T-cell (primary cell): ENCODE data around the gene EFS. TPM values are rescaled to one million over a fixed set of nuclear protein-coding genes. Genes with fewer than 3 reads are reported as not detected.

Experiments
- ATAC-seq, 4 experiments: fragments of 200-7000 bp in 3 of 4; fragments of 150-1000 bp in 1 of 4; cut with Tn5 transposase; replicated peaks in 1 of 4; 1 replicate in 3 of 4; 2 replicates in 1 of 4; pipeline ENCODE4 v1.10.0; 2021; ENCODE audit warnings: moderate library complexity in 3 of 4, mild to moderate bottlenecking in 2 of 4, moderate number of reproducible peaks in 1 of 4
- CTCF ChIA-PET, 2 donors: fragments of 300-600 bp; sonication (Branson Sonifier 250); formaldehyde crosslinking; loops; one replicate each; lab custom pipeline; 2022; ENCODE audit warnings: antibody characterized with exemption in 2 of 2; lab: Charles Lee
- POLR2A ChIA-PET, 2 donors: fragments of 300-600 bp; sonication (Branson Sonifier 250); formaldehyde crosslinking; loops; one replicate each; lab custom pipeline; 2022; ENCODE audit warnings: antibody characterized with exemption in 2 of 2; lab: Charles Lee
- DNase-seq, 35 experiments: peaks; one replicate each; pipeline versions ENCODE4 v3.0.0 to v3.0.0-alpha.2; 2013 to 2023
- H3K27ac ChIP-seq: one replicate; pipeline ENCODE4 v1.5.1; 2013; ENCODE audit warnings: low read length
- H3K27me3 ChIP-seq, 2 experiments: replicated peaks in 1 of 2; 1 replicate in 1 of 2; 2 replicates in 1 of 2; pipeline versions ENCODE4 v1.6.1 to v1.7.0; 2013; ENCODE audit warnings: low read length in 1 of 2, mixed read lengths in 1 of 2; ENCODE audit not compliant: control insufficient read depth in 2 of 2, insufficient read depth in 2 of 2; ENCODE audit errors: extremely low read depth in 1 of 2
- H3K36me3 ChIP-seq, 2 donors: 1 replicate in 1 of 2; 2 replicates in 1 of 2; pipeline versions ENCODE4 v1.6.1 to v1.7.0; 2013; ENCODE audit warnings: low read length in 1 of 2; ENCODE audit not compliant: control insufficient read depth in 2 of 2, insufficient read depth in 1 of 2; ENCODE audit errors: extremely low read depth in 1 of 2
- H3K4me1 ChIP-seq, 2 experiments: 1 replicate in 1 of 2; 2 replicates in 1 of 2; pipeline versions ENCODE4 v1.6.1 to v1.7.0; 2013; ENCODE audit warnings: low read length in 2 of 2, mixed read lengths in 1 of 2; ENCODE audit not compliant: insufficient read depth in 2 of 2, control insufficient read depth in 1 of 2; ENCODE audit errors: extremely low read depth in 1 of 2
- H3K4me3 ChIP-seq, 2 donors: 1 replicate in 1 of 2; 2 replicates in 1 of 2; pipeline versions ENCODE4 v1.5.1 to v1.7.0; 2013; ENCODE audit warnings: mild to moderate bottlenecking in 2 of 2, low read length in 1 of 2, moderate library complexity in 1 of 2; ENCODE audit not compliant: control insufficient read depth in 1 of 2; ENCODE audit errors: extremely low read depth in 1 of 2
- H3K9me3 ChIP-seq: 2 replicates; pipeline ENCODE4 v1.7.0; 2013
- H3K27ac Mint-ChIP-seq, 2 donors: one replicate each; pipeline ENCODE4 v1.8.0; 2020 to 2021; ENCODE audit warnings: mild to moderate bottlenecking in 2 of 2, mixed read lengths in 2 of 2
- H3K27me3 Mint-ChIP-seq, 2 donors: one replicate each; pipeline ENCODE4 v1.8.0; 2021 to 2022; ENCODE audit warnings: mixed read lengths in 2 of 2
- H3K36me3 Mint-ChIP-seq: one replicate; pipeline ENCODE4 v1.8.0; 2021; ENCODE audit warnings: mixed read lengths
- H3K4me1 Mint-ChIP-seq, 3 donors: one replicate each; pipeline ENCODE4 v1.8.0; 2020 to 2022; ENCODE audit warnings: mixed read lengths in 3 of 3, mild to moderate bottlenecking in 1 of 3
- H3K4me3 Mint-ChIP-seq, 3 donors: one replicate each; pipeline ENCODE4 v1.8.0; 2020 to 2022; ENCODE audit warnings: mild to moderate bottlenecking in 3 of 3, mixed read lengths in 3 of 3, moderate library complexity in 3 of 3
- H3K9me3 Mint-ChIP-seq, 3 donors: one replicate each; pipeline ENCODE4 v1.8.0; 2020 to 2022; ENCODE audit warnings: mixed read lengths in 3 of 3
- WGBS: methylation state at CpG from one replicate; pipeline ENCODE4 v1.1.5; 2013; ENCODE audit warnings: missing lambda C conversion rate; ENCODE audit not compliant: insufficient coverage; 5-methylcytosine and 5-hydroxymethylcytosine counted together
- total RNA-seq, 35 experiments: library from RNA in 6 of 35; stranded (reverse) in 6 of 35; fragments of 120-200 nt in 1 of 35; gene quantifications; one replicate each; pipeline versions ENCODE4 v1.2.1 to v1.2.4 and lab custom pipeline; 2013 to 2026

EFS gene
- total RNA-seq, 5 donors from 2014 or later (not counting 1 experiment from before 2014, with no cell fraction given): 0.15 TPM; not detected in 4

- peaks cover 9 to 22% (median 18%) of the 10 kb centered on the region in 3 donors for H3K4me1 Mint-ChIP-seq
- H3K4me3 Mint-ChIP-seq: peak overlapping the region; percentile 77 to 81 (median 79)
- POLR2A ChIA-PET: interaction anchor here in 1 of 2 donors (0.6 kb wide), 1 partner anchor 49 kb away, joined by 3 read pairs; no protein-coding TSS in a partner anchor
- Histone ChIP-seq H3K9me3 (no peaks in the 10 kb centered on the region), H3K27me3 (peaks cover 4 to 35% of the 10 kb centered on the region in 2 experiments), H3K4me1 (peaks cover 0 to 11% of the 10 kb centered on the region in 2 experiments), H3K4me3 (peak overlapping the region; percentile 55 to 81), H3K36me3 (no peaks in the 10 kb centered on the region), H3K27ac (no peak overlapping the region)
- no peaks in the 10 kb centered on the region for H3K9me3 Mint-ChIP-seq
- peaks cover 17 to 46% of the 10 kb centered on the region in 2 donors for H3K27me3 Mint-ChIP-seq
- H3K27ac Mint-ChIP-seq: no peak overlapping the region
- WGBS: 19% methylated on average over 48 of the region's 61 CpGs
- DNase-seq (peak in 3 of 35 experiments; percentile 10 to 17 (median 13)), ATAC-seq (peak; percentile 13 to 35 (median 26))
- H3K36me3 Mint-ChIP-seq: no peaks in the 10 kb centered on the region
- CTCF ChIA-PET: interaction anchor here in 1 of 2 donors (0.6 kb wide), 1 partner anchor 230 kb away, joined by 3 read pairs; no protein-coding TSS in a partner anchor
These were observed 13.1 kb downstream of the EFS start for GRCh38 chr14:23351681-23352505.

GRCh38 chr14:23349156-23349845 is 15.7 kb downstream of the EFS start:
- H3K27me3 ChIP-seq: peaks cover 4 to 32% of the 10 kb centered on the region in 2 experiments
- no peak overlapping the region for H3K27ac ChIP-seq
- no peaks in the 10 kb centered on the region for H3K36me3 Mint-ChIP-seq
- no peak for ATAC-seq
- no peaks in the 10 kb centered on the region for H3K9me3 ChIP-seq
- peaks cover 0 to 11% of the 10 kb centered on the region in 2 experiments for H3K4me1 ChIP-seq
- no peaks in the 10 kb centered on the region for H3K9me3 Mint-ChIP-seq
- no peak for DNase-seq
- H3K27me3 Mint-ChIP-seq: peaks cover 17 to 33% of the 10 kb centered on the region in 2 donors
- ChIA-PET CTCF (interaction anchor here in 1 of 2 donors (0.6 kb wide), 1 partner anchor 53 kb away, joined by 3 read pairs; no protein-coding TSS in a partner anchor), POLR2A (interaction anchor here in 1 of 2 donors (0.7 kb wide), 1 partner anchor 24 kb away, joined by 3 read pairs; no protein-coding TSS in a partner anchor)
- H3K4me1 Mint-ChIP-seq: peaks cover 9 to 22% (median 18%) of the 10 kb centered on the region in 3 donors
- no peak overlapping the region for H3K4me3 ChIP-seq
- no peaks in the 10 kb centered on the region for H3K36me3 ChIP-seq
- no peak overlapping the region for H3K27ac Mint-ChIP-seq
- WGBS: 93% methylated on average over 4 of the region's 8 CpGs
- H3K4me3 Mint-ChIP-seq: no peak overlapping the region

- peaks cover 9 to 15% (median 14%) of the 10 kb centered on the region in 3 donors for H3K4me1 Mint-ChIP-seq
- ATAC-seq (no peak), DNase-seq (no peak)
- H3K27me3 Mint-ChIP-seq: peaks cover 9 to 22% of the 10 kb centered on the region in 2 donors
- Histone ChIP-seq H3K4me3 (no peak overlapping the region), H3K4me1 (peaks cover 0 to 11% of the 10 kb centered on the region in 2 experiments), H3K27me3 (peaks cover 4 to 31% of the 10 kb centered on the region in 2 experiments), H3K27ac (no peak overlapping the region), H3K9me3 (no peaks in the 10 kb centered on the region), H3K36me3 (no peaks in the 10 kb centered on the region)
- no peaks in the 10 kb centered on the region for H3K9me3 Mint-ChIP-seq
- WGBS: no CpG with 5 or more reads among the region's 6 CpGs
- no peak overlapping the region for H3K27ac Mint-ChIP-seq
- POLR2A ChIA-PET: no interaction called here
- CTCF ChIA-PET: interaction anchor here in 1 of 2 donors (0.6 kb wide), 1 partner anchor 52 kb away, joined by 3 read pairs; no protein-coding TSS in a partner anchor
- no peaks in the 10 kb centered on the region for H3K36me3 Mint-ChIP-seq
- no peak overlapping the region for H3K4me3 Mint-ChIP-seq
These were observed 16.7 kb downstream of the EFS start for GRCh38 chr14:23348297-23348655.

- H3K4me1 Mint-ChIP-seq: peaks cover 4 to 9% (median 8%) of the 10 kb centered on the region in 3 donors
- H3K9me3 Mint-ChIP-seq: no peaks in the 10 kb centered on the region
- no peaks in the 10 kb centered on the region for H3K36me3 Mint-ChIP-seq
- H3K36me3 ChIP-seq: no peaks in the 10 kb centered on the region
- 96% methylated on average over 4 of the region's 19 CpGs for whole genome bisulfite sequencing
- H3K4me3 Mint-ChIP-seq: no peak overlapping the region
- DNase-seq: no peak
- H3K27ac ChIP-seq: no peak overlapping the region
- peaks cover 4 to 28% of the 10 kb centered on the region in 2 experiments for H3K27me3 ChIP-seq
- ATAC-seq: no peak
- H3K4me1 ChIP-seq: peaks cover 0 to 11% of the 10 kb centered on the region in 2 experiments
- no peak overlapping the region for H3K4me3 ChIP-seq
- peaks cover 9 to 18% of the 10 kb centered on the region in 2 donors for H3K27me3 Mint-ChIP-seq
- H3K27ac Mint-ChIP-seq: no peak overlapping the region
- ChIA-PET CTCF (no interaction called here), POLR2A (no interaction called here)
- H3K9me3 ChIP-seq: no peaks in the 10 kb centered on the region
These were observed 17.3 kb downstream of the EFS start for GRCh38 chr14:23347406-23348296.

GRCh38 chr14:23346693-23347405 is 18.1 kb downstream of the EFS start:
- CTCF ChIA-PET: interaction anchor here in 1 of 2 donors (0.5 kb wide), 1 partner anchor 431 kb away, joined by 3 read pairs; no protein-coding TSS in a partner anchor
- Histone ChIP-seq H3K27ac (no peak overlapping the region), H3K4me3 (no peak overlapping the region), H3K4me1 (peaks cover 0 to 4% of the 10 kb centered on the region in 2 experiments), H3K36me3 (no peaks in the 10 kb centered on the region), H3K9me3 (no peaks in the 10 kb centered on the region), H3K27me3 (peaks cover 4 to 22% of the 10 kb centered on the region in 2 experiments)
- DNase-seq (no peak), ATAC-seq (no peak)
- H3K4me3 Mint-ChIP-seq: no peak overlapping the region
- H3K27me3 Mint-ChIP-seq: peaks cover 9 to 22% of the 10 kb centered on the region in 2 donors
- POLR2A ChIA-PET: no interaction called here
- no peaks in the 10 kb centered on the region for H3K36me3 Mint-ChIP-seq
- no peak overlapping the region for H3K27ac Mint-ChIP-seq
- H3K4me1 Mint-ChIP-seq: peaks cover 4 to 9% (median 8%) of the 10 kb centered on the region in 3 donors
- no peaks in the 10 kb centered on the region for H3K9me3 Mint-ChIP-seq
- WGBS: 87% methylated on average over 20 of the region's 27 CpGs
